ENCODE measurements around the gene MCTP1.

Gene MCTP1

DNA sequence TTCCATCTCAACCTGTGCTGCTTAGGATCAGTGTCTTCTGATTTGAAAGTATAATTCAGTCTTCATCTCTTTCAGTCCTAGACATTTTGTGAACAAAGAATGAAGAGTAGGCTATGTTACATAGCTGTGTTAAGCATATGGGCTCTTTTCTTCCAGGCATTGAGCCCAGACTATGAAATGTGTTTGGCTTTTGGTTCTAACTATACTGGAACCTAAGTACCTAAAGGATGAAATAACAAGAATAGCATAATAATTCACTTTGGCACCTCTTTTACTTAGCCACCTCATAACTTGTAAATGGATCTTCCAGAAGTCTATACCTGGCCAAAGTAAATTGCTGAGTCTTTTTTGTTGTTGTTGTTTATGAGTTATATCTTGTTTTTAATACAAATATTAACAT, 595.0 kb downstream of the MCTP1 start:
- no peak for DNase-seq

DNA sequence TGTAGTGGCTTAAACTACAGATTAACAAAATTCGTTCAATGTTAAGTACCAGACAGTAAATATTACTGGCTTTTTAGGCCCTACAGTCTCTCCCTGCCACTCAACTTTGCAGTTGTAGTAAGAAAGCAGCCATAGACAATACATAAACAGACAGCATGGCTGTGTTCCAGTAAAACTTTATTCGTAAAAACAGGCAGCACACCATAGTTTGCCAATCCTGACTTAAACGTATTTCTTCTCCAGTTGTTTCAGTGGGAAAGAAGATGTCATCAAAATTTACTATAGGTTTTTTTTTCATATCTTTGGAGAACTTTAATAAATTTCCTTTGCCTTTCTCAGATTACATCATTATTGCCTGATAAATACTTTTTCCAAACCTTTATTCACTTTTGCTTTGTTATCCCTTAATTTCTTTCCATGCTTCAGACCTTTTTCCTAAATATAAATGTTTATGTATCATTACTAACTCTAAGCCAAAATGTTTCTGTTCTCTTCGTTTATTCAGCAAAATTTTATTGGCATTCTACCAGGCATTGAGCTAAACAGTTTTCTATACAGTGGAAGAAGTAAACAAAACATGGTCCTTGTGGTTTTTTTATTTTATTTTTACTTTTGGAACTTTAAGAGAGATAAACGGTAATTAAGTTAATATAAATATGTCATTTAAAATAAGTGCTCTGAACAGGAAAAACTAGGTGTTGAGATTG, 601.9 kb downstream of the MCTP1 start:
- DNase-seq = no peak

- no peak for DNase-seq
Measured at GRCh38 chr5:94675965-94676618, 608.8 kb downstream of the MCTP1 start.

GRCh38 chr5:94674490-94675382, 610.2 kb downstream of the MCTP1 start:
- DNase-seq = peak; percentile 37

DNA sequence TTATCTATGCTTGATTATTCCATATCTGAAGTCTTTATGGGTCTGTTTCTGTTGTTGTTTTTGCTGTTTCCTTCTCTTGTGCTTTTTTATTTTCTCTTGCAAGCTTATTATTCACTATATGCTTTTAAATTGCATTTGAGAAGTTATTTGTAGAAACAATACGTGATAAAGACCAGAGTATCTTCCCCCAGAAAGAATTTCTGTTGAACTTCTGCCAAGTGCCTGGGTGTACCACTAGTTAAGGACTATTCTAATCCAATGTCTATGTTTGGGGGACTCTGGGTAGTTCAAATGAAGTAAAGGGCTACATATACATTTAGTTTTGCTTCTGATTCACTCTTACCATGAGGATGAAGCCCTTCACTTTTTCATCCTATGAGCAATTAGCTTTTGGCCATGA, 612.1 kb downstream of the MCTP1 start:
- DNase-seq = peak; percentile 15

GRCh38 chr5:94670726-94671125, 614.2 kb downstream of the MCTP1 start:
- no peak for DNase-seq

GRCh38 chr5:94667937-94668336, 617.0 kb downstream of the MCTP1 start:
- DNase-seq = no peak

GRCh38 chr5:94661086-94661485, 623.8 kb downstream of the MCTP1 start:
- no peak for DNase-seq

DNA sequence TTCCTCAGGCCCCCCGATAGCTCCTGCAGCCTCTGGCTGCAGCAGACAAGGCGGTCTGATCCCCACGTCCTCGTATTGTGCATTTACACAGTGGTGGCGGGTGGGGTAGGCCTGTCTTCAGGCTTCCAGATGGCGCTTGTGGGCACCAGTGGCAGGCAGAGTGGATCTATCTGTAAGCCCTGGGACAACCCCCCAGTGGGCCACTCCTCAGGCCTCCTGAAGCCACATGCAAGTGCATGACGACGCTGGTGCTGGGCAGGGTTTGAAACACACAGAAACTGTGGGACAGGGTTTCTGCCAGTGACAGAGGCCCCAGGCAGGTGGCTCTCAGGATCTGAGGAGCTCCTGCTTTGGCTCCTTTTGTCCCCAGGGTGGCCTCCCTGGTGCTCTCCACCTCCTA, 624.4 kb downstream of the MCTP1 start:
- DNase-seq = no peak

- no peak for DNase-seq
Measured at GRCh38 chr5:94658272-94658671, 626.6 kb downstream of the MCTP1 start.
